Caco-2 (cell line): Measurements from ENCODE around the gene TM2D1. TPM values are rescaled to one million over a fixed set of nuclear protein-coding genes. Genes with fewer than 3 reads are reported as not detected.

Experiments used
- BruUV-seq: library from RNA; stranded (reverse); fragments of 400-500 nt; replicated peaks from 2 replicates; lab custom pipeline; 2021; lab: Mats Ljungman, UMichigan
- CTCF ChIA-PET: fragments of 300-600 bp; sonication (Branson Sonifier 250); formaldehyde crosslinking; loops from one replicate; lab custom pipeline; 2022; ENCODE audit warnings: antibody characterized with exemption; lab: Charles Lee
- POLR2A ChIA-PET: fragments of 300-600 bp; sonication (Branson Sonifier 250); formaldehyde crosslinking; loops from one replicate; lab custom pipeline; 2022; ENCODE audit warnings: antibody characterized with exemption; lab: Charles Lee
- DNase-seq, 2 experiments: peaks; one replicate each; pipeline versions ENCODE4 v3.0.0 to v3.0.0-alpha.2; 2020 to 2022
- H3K27me3 ChIP-seq: replicated peaks from 2 replicates; pipeline ENCODE4 v1.6.0; 2011; ENCODE audit warnings: low read length; ENCODE audit not compliant: control insufficient read depth, insufficient read depth
- H3K36me3 ChIP-seq: 2 replicates; pipeline ENCODE4 v1.5.1; 2011; ENCODE audit warnings: low read length; ENCODE audit not compliant: control insufficient read depth, insufficient read depth
- H3K4me1 ChIP-seq: fragments of 250-450 bp; sonication (Bioruptor Pico); 2 replicates; pipeline ENCODE4 v1.5.1; 2020; ENCODE audit warnings: mild to moderate bottlenecking
- H3K4me3 ChIP-seq: 2 replicates; pipeline ENCODE4 v1.5.1; 2011; ENCODE audit warnings: low read depth, mild to moderate bottlenecking, control low read depth, low read length
- H3K9me3 ChIP-seq: fragments of 250-450 bp; sonication (Bioruptor Pico); 2 replicates; pipeline ENCODE4 v1.5.1; 2020; ENCODE audit warnings: mild to moderate bottlenecking, moderate library complexity
- H3K27ac Mint-ChIP-seq: one replicate; pipeline ENCODE4 v1.8.0; 2022; ENCODE audit warnings: mixed read lengths; ENCODE audit not compliant: unreplicated experiment
- H3K27me3 Mint-ChIP-seq: one replicate; pipeline ENCODE4 v1.8.0; 2022; ENCODE audit warnings: mixed read lengths; ENCODE audit not compliant: insufficient read depth, unreplicated experiment
- H3K36me3 Mint-ChIP-seq: one replicate; pipeline ENCODE4 v1.8.0; 2022; ENCODE audit warnings: mild to moderate bottlenecking, mixed read lengths; ENCODE audit not compliant: insufficient read depth, unreplicated experiment
- H3K4me1 Mint-ChIP-seq: one replicate; pipeline ENCODE4 v1.8.0; 2022; ENCODE audit warnings: low read depth, mixed read lengths; ENCODE audit not compliant: unreplicated experiment
- H3K4me3 Mint-ChIP-seq: one replicate; pipeline ENCODE4 v1.8.0; 2022; ENCODE audit warnings: mild to moderate bottlenecking, moderate library complexity, mixed read lengths; ENCODE audit not compliant: unreplicated experiment
- H3K9me3 Mint-ChIP-seq: one replicate; pipeline ENCODE4 v1.8.0; 2022; ENCODE audit warnings: mixed read lengths; ENCODE audit not compliant: unreplicated experiment
- intact Hi-C: fragments of 100-400 bp; cut with micrococcal nuclease; formaldehyde crosslinking; loops from one replicate; pipeline ENCODE4 v1.10.0; 2022; ENCODE audit not compliant: unreplicated experiment
- total RNA-seq: library from RNA; stranded (reverse); gene quantifications from 2 replicates; pipeline ENCODE4 v1.2.3, GENCODE V29; 2022
- TF ChIP-seq, protein P1 (sequence below), 2 experiments: fragments of 200-600 bp in 1 of 2; IDR thresholded peaks; 1 replicate in 1 of 2; 2 replicates in 1 of 2; pipeline versions ENCODE4 v1.5.1 to v1.8.0; 2011 to 2022; ENCODE audit warnings: antibody characterized with exemption in 1 of 2, control low read depth in 1 of 2, inconsistent platforms in 1 of 2, low read depth in 1 of 2, low read length in 1 of 2, mild to moderate bottlenecking in 1 of 2, moderate library complexity in 1 of 2; ENCODE audit not compliant: insufficient read depth in 1 of 2, severe bottlenecking in 1 of 2, unreplicated experiment in 1 of 2

TM2D1 gene
- total RNA-seq, 1 experiment from 2014 or later: 16.3 TPM

DNA sequence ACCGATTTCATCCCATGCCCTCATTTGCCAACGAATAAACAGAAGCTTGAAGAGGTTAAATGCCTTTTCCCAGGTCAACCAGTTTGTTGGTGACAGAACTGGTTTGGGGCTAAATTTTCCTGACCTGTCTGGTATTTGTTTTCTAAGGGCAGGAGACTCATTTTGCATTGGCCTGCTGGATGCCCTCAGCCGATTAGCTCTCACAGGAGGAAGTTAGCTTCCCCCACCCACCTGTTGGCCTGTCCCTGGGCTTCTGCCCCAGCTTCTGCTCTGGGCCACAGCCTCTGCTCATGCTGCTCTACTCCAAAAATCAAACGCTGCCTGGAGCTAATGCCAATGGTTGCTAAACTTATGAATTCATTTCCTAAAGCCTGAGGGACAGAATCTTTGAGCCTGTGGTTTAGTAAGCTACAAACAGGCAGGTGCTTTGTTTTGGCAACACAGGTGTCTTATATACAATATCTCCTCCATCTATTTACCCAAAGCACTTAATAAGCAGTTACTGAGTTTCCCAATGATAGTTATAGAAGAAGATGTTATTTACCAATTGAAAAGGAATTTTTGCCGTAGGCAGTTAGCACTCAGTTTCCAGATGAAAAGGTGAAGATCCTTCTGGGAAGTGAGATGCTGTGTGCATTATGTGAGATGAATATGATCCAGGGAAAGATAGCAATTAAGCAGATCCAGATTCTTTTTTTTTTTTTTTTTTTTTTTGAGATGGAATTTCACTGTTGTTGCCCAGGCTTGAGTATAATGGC lies 82.3 kb downstream of the TM2D1 start:
- peaks cover 11% of the 10 kb centered on the region for H3K4me1 ChIP-seq
- H3K36me3 Mint-ChIP-seq: no peaks in the 10 kb centered on the region
- no peaks in the 10 kb centered on the region for H3K27me3 Mint-ChIP-seq
- TF ChIP-seq, protein P1, sequence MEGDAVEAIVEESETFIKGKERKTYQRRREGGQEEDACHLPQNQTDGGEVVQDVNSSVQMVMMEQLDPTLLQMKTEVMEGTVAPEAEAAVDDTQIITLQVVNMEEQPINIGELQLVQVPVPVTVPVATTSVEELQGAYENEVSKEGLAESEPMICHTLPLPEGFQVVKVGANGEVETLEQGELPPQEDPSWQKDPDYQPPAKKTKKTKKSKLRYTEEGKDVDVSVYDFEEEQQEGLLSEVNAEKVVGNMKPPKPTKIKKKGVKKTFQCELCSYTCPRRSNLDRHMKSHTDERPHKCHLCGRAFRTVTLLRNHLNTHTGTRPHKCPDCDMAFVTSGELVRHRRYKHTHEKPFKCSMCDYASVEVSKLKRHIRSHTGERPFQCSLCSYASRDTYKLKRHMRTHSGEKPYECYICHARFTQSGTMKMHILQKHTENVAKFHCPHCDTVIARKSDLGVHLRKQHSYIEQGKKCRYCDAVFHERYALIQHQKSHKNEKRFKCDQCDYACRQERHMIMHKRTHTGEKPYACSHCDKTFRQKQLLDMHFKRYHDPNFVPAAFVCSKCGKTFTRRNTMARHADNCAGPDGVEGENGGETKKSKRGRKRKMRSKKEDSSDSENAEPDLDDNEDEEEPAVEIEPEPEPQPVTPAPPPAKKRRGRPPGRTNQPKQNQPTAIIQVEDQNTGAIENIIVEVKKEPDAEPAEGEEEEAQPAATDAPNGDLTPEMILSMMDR (IDR thresholded peaks at IDR 0.05; ENCODE audit: insufficient read depth in 1 of 2, low read depth in 1 of 2, low read length in 1 of 2, severe bottlenecking in 1 of 2, unreplicated experiment in 1 of 2): no peak
- H3K4me1 Mint-ChIP-seq: peaks cover 21% of the 10 kb centered on the region
- no peaks in the 10 kb centered on the region for H3K36me3 ChIP-seq
- no peak overlapping the region for H3K27ac Mint-ChIP-seq
- DNase-seq: peak in 1 of 2 experiments; percentile 34
- BruUV-seq: no TSS peak
- no peaks in the 10 kb centered on the region for H3K9me3 Mint-ChIP-seq
- no peak overlapping the region for H3K4me3 ChIP-seq
- H3K4me3 Mint-ChIP-seq: no peak overlapping the region
- no peaks in the 10 kb centered on the region for H3K27me3 ChIP-seq
- intact Hi-C loops: no loop called here
- ChIA-PET POLR2A (no interaction called here), CTCF (no interaction called here)
- no peaks in the 10 kb centered on the region for H3K9me3 ChIP-seq

DNA sequence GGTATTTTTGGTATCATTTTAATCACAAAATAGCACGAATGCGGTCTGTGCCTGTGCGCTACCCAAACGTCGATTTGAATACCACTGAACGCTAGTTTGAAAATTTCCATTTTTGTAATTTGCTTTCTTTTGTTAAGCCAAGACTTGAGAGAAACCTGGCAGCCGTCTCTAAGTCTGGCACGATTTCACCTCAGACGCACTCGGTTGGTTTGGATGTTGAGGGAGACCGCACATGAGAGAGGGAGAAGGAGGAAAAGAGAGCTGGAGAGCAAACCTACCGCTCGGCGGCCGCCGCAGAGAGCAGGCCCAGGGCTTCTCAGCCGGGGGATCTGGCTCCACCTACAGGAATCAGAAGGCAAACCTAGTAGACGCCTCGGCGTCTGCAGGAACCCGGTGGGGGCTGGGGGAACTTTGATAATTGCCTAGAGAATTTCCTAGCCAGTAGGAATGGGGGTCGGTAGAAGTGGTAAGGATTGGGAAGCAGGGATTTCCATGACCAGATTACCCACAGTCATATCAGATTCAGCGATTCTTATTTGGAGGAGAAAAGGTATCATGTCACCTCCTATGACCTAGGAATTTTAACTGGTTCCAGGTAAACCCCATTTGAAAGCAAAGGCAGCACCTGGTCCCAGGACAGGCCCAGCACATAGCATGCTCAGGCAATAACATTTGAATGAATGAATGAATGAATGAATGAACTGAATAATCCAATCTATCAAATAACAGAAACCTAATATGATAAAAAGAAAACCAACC lies 83.2 kb downstream of the TM2D1 start:
- CTCF ChIA-PET: no interaction called here
- intact Hi-C loops: no loop called here
- TF ChIP-seq, protein P1 (IDR thresholded peaks at IDR 0.05; ENCODE audit: insufficient read depth in 1 of 2, low read depth in 1 of 2, low read length in 1 of 2, severe bottlenecking in 1 of 2, unreplicated experiment in 1 of 2): peak in 1 of 2 experiments; percentile 35
- Mint-ChIP-seq H3K4me3 (no peak overlapping the region), H3K36me3 (no peaks in the 10 kb centered on the region), H3K4me1 (peaks cover 21% of the 10 kb centered on the region), H3K27ac (no peak overlapping the region), H3K9me3 (no peaks in the 10 kb centered on the region), H3K27me3 (no peaks in the 10 kb centered on the region)
- Histone ChIP-seq H3K4me1 (peaks cover 11% of the 10 kb centered on the region), H3K27me3 (no peaks in the 10 kb centered on the region), H3K4me3 (no peak overlapping the region), H3K36me3 (no peaks in the 10 kb centered on the region), H3K9me3 (no peaks in the 10 kb centered on the region)
- peak; percentile 13 to 31 for DNase-seq
- POLR2A ChIA-PET: no interaction called here
- BruUV-seq: no TSS peak
